ENCODE results near the gene NAV2. TPM values are rescaled to one million over a fixed set of nuclear protein-coding genes. Genes with fewer than 3 reads are reported as not detected.
A peak's percentile ranks its signal among the peaks of the same experiment; 100 is the strongest.

The NAV2 gene
- total and polyA plus RNA-seq, 3 donors from 2014 or later = 3.4 to 6.0 (median 3.9) TPM

GRCh38 chr11:19947537-19948114 lies 235.0 kb downstream of the NAV2 start:
- Histone ChIP-seq H3K36me3 (ENCODE audit: low read depth, missing control alignments) (no peaks in the 10 kb centered on the region), H3K4me1 (no peaks in the 10 kb centered on the region), H3K27me3 (no peaks in the 10 kb centered on the region), H3K27ac (no peak overlapping the region), H3K4me3 (no peak overlapping the region), H3K9me3 (no peaks in the 10 kb centered on the region)
- DNase-seq = no peak
- intact Hi-C loops (cut with DNase I; ENCODE audit: low total_unique reads) = loop anchor here (10.0 kb wide), 1 partner anchor 187 kb away; no protein-coding TSS in a partner anchor
- TF ChIP-seq POLR2A (IDR thresholded peaks at IDR 0.05) (no peak), CTCF (IDR thresholded peaks at IDR 0.05) (no peak)
- 74% methylated on average over 5 of the region's 5 CpGs for WGBS, 2 donors

GRCh38 chr11:19949606-19950005 lies 237.0 kb downstream of the NAV2 start:
- H3K27ac ChIP-seq = no peak overlapping the region
- H3K27me3 ChIP-seq = no peaks in the 10 kb centered on the region
- H3K4me1 ChIP-seq = no peaks in the 10 kb centered on the region
- no peaks in the 10 kb centered on the region for H3K36me3 ChIP-seq (ENCODE audit: low read depth, missing control alignments)
- DNase-seq = no peak
- no peak overlapping the region for H3K4me3 ChIP-seq
- intact Hi-C loops (cut with DNase I; ENCODE audit: low total_unique reads) = loop anchor here (10.0 kb wide), 1 partner anchor 185 kb away; no protein-coding TSS in a partner anchor
- TF ChIP-seq POLR2A (IDR thresholded peaks at IDR 0.05) = no peak
- no peak for TF ChIP-seq CTCF (IDR thresholded peaks at IDR 0.05)
- 89 to 94% methylated on average over 7 of the region's 7 CpGs for WGBS, 2 donors
- H3K9me3 ChIP-seq = no peaks in the 10 kb centered on the region

DNA sequence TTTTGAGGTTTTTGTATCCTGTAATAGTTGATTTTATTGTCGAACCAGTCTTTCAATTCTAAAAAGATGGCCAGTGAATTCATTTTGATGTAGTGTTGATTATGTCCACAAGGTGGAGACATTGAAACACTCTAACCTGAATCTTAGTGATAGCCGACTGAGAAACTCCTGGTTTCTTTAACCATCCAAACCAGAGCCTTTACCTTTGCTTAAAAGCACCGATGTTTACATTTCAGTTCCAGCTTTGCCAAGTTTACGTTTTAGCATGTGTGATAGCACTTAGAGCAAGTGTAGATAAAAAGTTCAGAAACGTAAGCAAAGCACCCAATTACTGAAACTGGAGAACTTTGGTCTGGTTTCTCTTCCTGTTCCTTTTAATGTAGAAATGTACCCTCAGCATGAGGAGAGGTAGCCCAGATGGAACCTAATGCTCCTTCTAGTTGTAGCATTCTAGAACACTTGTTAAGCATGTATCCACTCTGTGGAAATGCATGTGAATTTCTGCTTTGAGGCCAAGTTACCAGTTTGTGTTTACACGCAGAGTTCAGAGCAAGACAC lies 239.0 kb downstream of the NAV2 start:
- no peaks in the 10 kb centered on the region for H3K36me3 ChIP-seq (ENCODE audit: low read depth, missing control alignments)
- no peaks in the 10 kb centered on the region for H3K27me3 ChIP-seq
- no peaks in the 10 kb centered on the region for H3K4me1 ChIP-seq
- no peak overlapping the region for H3K4me3 ChIP-seq
- intact Hi-C loops (cut with DNase I; ENCODE audit: low total_unique reads) = no loop called here
- TF ChIP-seq POLR2A (IDR thresholded peaks at IDR 0.05) = no peak
- TF ChIP-seq CTCF (IDR thresholded peaks at IDR 0.05) = peak; percentile 71 to 73 (median 72)
- 26 to 30% methylated on average over 6 of the region's 6 CpGs for WGBS, 2 donors
- no peaks in the 10 kb centered on the region for H3K9me3 ChIP-seq
- DNase-seq = no peak
- H3K27ac ChIP-seq = no peak overlapping the region

GRCh38 chr11:19952116-19952605 lies 239.5 kb downstream of the NAV2 start:
- Histone ChIP-seq H3K4me3 (no peak overlapping the region), H3K27ac (no peak overlapping the region), H3K9me3 (no peaks in the 10 kb centered on the region), H3K27me3 (no peaks in the 10 kb centered on the region), H3K36me3 (ENCODE audit: low read depth, missing control alignments) (no peaks in the 10 kb centered on the region), H3K4me1 (no peaks in the 10 kb centered on the region)
- no peak for DNase-seq
- TF ChIP-seq POLR2A (IDR thresholded peaks at IDR 0.05) (no peak), CTCF (IDR thresholded peaks at IDR 0.05) (no peak)
- 63 to 85% methylated on average over 3 of the region's 3 CpGs for WGBS, 2 donors
- intact Hi-C loops (cut with DNase I; ENCODE audit: low total_unique reads) = no loop called here

GRCh38 chr11:19952911-19953310 lies 240.3 kb downstream of the NAV2 start:
- Histone ChIP-seq H3K27ac (no peak overlapping the region), H3K9me3 (no peaks in the 10 kb centered on the region), H3K4me1 (no peaks in the 10 kb centered on the region), H3K4me3 (no peak overlapping the region), H3K27me3 (no peaks in the 10 kb centered on the region), H3K36me3 (ENCODE audit: low read depth, missing control alignments) (no peaks in the 10 kb centered on the region)
- 87 to 90% methylated on average over 1 of the region's 1 CpG for WGBS, 2 donors
- TF ChIP-seq POLR2A (IDR thresholded peaks at IDR 0.05) (no peak), CTCF (IDR thresholded peaks at IDR 0.05) (no peak)
- DNase-seq = no peak
- intact Hi-C loops (cut with DNase I; ENCODE audit: low total_unique reads) = no loop called here

Measured in testis (tissue), 3 donors.